HCT116 (cell line): Measurements from ENCODE around the gene DCLRE1B. TPM values are rescaled to one million over a fixed set of nuclear protein-coding genes. Genes with fewer than 3 reads are reported as not detected.

Experiments
- ATAC-seq: fragments of 200-7000 bp; cut with Tn5 transposase; 2 replicates; pipeline ENCODE4 v1.9.1; 2020; ENCODE audit warnings: mild to moderate bottlenecking, moderate library complexity
- BruUV-seq: library from RNA; stranded (reverse); fragments of 400-500 nt; replicated peaks from 2 replicates; lab custom pipeline; 2021; lab: Mats Ljungman, UMichigan
- CTCF ChIA-PET: fragments of 300-600 bp; sonication (Branson Sonifier 250); formaldehyde crosslinking; loops from one replicate; lab custom pipeline; 2021; ENCODE audit warnings: antibody characterized with exemption; lab: Charles Lee
- POLR2A ChIA-PET: fragments of 300-600, 350-600 bp; sonication (Branson Sonifier 250); formaldehyde crosslinking; loops from one replicate; lab custom pipeline; 2021; ENCODE audit warnings: antibody characterized with exemption; lab: Charles Lee
- RAD21 ChIA-PET, 2 experiments: fragments of 300-600 bp; sonication (Branson Sonifier 250); formaldehyde crosslinking; loops; one replicate each; lab custom pipeline; 2023; ENCODE audit warnings: low total read pairs in 2 of 2; ENCODE audit not compliant: uncharacterized antibody in 2 of 2, unreplicated experiment in 2 of 2, low non-redundant PET in 1 of 2; lab: Charles Lee
- DNase-seq: peaks from one replicate; pipeline ENCODE4 v3.0.0-alpha.2; 2010; ENCODE audit warnings: low read depth, low spot score
- H2AFZ ChIP-seq: fragments of 200-600 bp; shearing (Covaris generic), sonication (generic); 2 replicates; pipeline ENCODE4 v1.6.1; 2017; ENCODE audit warnings: low read depth, mixed run types, mixed read lengths, antibody characterized with exemption, low read length; ENCODE audit not compliant: poor library complexity, severe bottlenecking
- H3K27ac ChIP-seq: 2 replicates; pipeline ENCODE4 v1.5.1; 2012; ENCODE audit warnings: low read depth, low read length
- H3K27me3 ChIP-seq: fragments of 200-600 bp; sonication (generic); 2 replicates; pipeline ENCODE4 v1.6.1; 2016; ENCODE audit warnings: mixed run types, low read length, mixed read lengths; ENCODE audit not compliant: insufficient read depth
- H3K36me3 ChIP-seq, 2 experiments: fragments of 200-500 bp in 1 of 2; fragments of 200-600 bp in 1 of 2; sonication (Bioruptor generic) in 1 of 2; sonication (generic) in 1 of 2; 2 replicates each; pipeline versions ENCODE4 v1.5.1 to v1.6.1; 2014 to 2016; ENCODE audit warnings: low read length in 2 of 2, inconsistent platforms in 1 of 2, mixed read lengths in 1 of 2, mixed run types in 1 of 2; ENCODE audit not compliant: insufficient read depth in 2 of 2, control insufficient read depth in 1 of 2
- H3K4me1 ChIP-seq, 2 experiments: fragments of 200-600 bp in 1 of 2; sonication (generic) in 1 of 2; 2 replicates each; pipeline versions ENCODE4 v1.5.1 to v1.6.1; 2012 to 2017; ENCODE audit warnings: low read length in 2 of 2, inconsistent platforms in 1 of 2, mild to moderate bottlenecking in 1 of 2, mixed read lengths in 1 of 2, mixed run types in 1 of 2, moderate library complexity in 1 of 2; ENCODE audit not compliant: insufficient read depth in 2 of 2, control insufficient read depth in 1 of 2
- H3K4me2 ChIP-seq: fragments of 200-600 bp; sonication (generic); 2 replicates; pipeline ENCODE4 v1.6.1; 2017; ENCODE audit warnings: mixed run types, low read length, mixed read lengths
- H3K4me3 ChIP-seq, 2 experiments: fragments of 200-600 bp in 1 of 2; sonication (generic) in 1 of 2; replicated peaks in 1 of 2; 2 replicates each; pipeline ENCODE4 v1.5.1; 2011 to 2016; ENCODE audit warnings: low read length in 2 of 2, control low read depth in 1 of 2, low read depth in 1 of 2, mild to moderate bottlenecking in 1 of 2, mixed read lengths in 1 of 2, mixed run types in 1 of 2
- H3K79me2 ChIP-seq: fragments of 200-600 bp; sonication (generic); 2 replicates; pipeline ENCODE4 v1.6.1; 2017; ENCODE audit warnings: mild to moderate bottlenecking, mixed run types, low read length, moderate library complexity, mixed read lengths; ENCODE audit not compliant: insufficient read depth
- H3K9ac ChIP-seq: fragments of 200-600 bp; sonication (generic); 2 replicates; pipeline ENCODE4 v1.6.1; 2016; ENCODE audit warnings: low read length, mixed read lengths
- H3K9me2 ChIP-seq: fragments of 200-600 bp; sonication (generic), shearing (Covaris generic); 2 replicates; pipeline ENCODE4 v1.6.1; 2017; ENCODE audit warnings: mixed run types, mild to moderate bottlenecking, moderate library complexity; ENCODE audit not compliant: insufficient read depth
- H3K9me3 ChIP-seq, 2 experiments: fragments of 200-500 bp in 1 of 2; fragments of 200-600 bp in 1 of 2; sonication (Bioruptor generic) in 1 of 2; sonication (generic) in 1 of 2; 2 replicates each; pipeline ENCODE4 v1.6.1; 2014 to 2017; ENCODE audit warnings: low read length in 2 of 2, mixed read lengths in 2 of 2, inconsistent platforms in 1 of 2, low read depth in 1 of 2, mild to moderate bottlenecking in 1 of 2, mixed run types in 1 of 2, moderate library complexity in 1 of 2; ENCODE audit not compliant: control insufficient read depth in 1 of 2, insufficient read depth in 1 of 2
- H4K20me1 ChIP-seq: fragments of 200-600 bp; sonication (generic), shearing (Covaris generic); 2 replicates; pipeline ENCODE4 v1.6.1; 2017; ENCODE audit warnings: mixed run types, mild to moderate bottlenecking, moderate library complexity; ENCODE audit not compliant: insufficient read depth
- ATF3 ChIP-seq: IDR thresholded peaks from 2 replicates; pipeline ENCODE4 v1.6.1; 2012
- CTCF ChIP-seq, 3 experiments: fragments of 200-600 bp in 1 of 3; sonication (generic) in 1 of 3; IDR thresholded peaks in 2 of 3; conservative IDR thresholded peaks in 1 of 3; 2 replicates each; pipeline ENCODE4 v1.5.1; 2012 to 2017; ENCODE audit warnings: low read depth in 2 of 3, low read length in 2 of 3, antibody characterized with exemption in 1 of 3, borderline replicate concordance in 1 of 3, control low read depth in 1 of 3, mild to moderate bottlenecking in 1 of 3, mixed read lengths in 1 of 3, mixed run types in 1 of 3, moderate library complexity in 1 of 3; ENCODE audit not compliant: insufficient read depth in 1 of 3
- EGR1 ChIP-seq: IDR thresholded peaks from 2 replicates; pipeline ENCODE4 v1.6.1; 2012; ENCODE audit warnings: low read depth
- ELF1 ChIP-seq: IDR thresholded peaks from 2 replicates; pipeline ENCODE4 v1.6.1; 2012; ENCODE audit warnings: low read depth, borderline replicate concordance
- EZH2 ChIP-seq: fragments of 200-600 bp; sonication (generic); IDR thresholded peaks from 2 replicates; pipeline ENCODE4 v1.6.1; 2017; ENCODE audit warnings: antibody characterized with exemption, mixed run types
- FOSL1 ChIP-seq: IDR thresholded peaks from 2 replicates; pipeline ENCODE4 v1.6.1; 2012; ENCODE audit warnings: low read depth
- JUND ChIP-seq: IDR thresholded peaks from 2 replicates; pipeline ENCODE4 v1.6.1; 2012
- MAX ChIP-seq: IDR thresholded peaks from 2 replicates; pipeline ENCODE4 v1.6.1; 2012
- SIN3A ChIP-seq: IDR thresholded peaks from 2 replicates; pipeline ENCODE4 v1.6.1; 2012; ENCODE audit warnings: low read depth
- SP1 ChIP-seq: IDR thresholded peaks from 2 replicates; pipeline ENCODE4 v1.6.1; 2012; ENCODE audit warnings: low read depth
- YY1 ChIP-seq: IDR thresholded peaks from 2 replicates; pipeline ENCODE4 v1.6.1; 2011; ENCODE audit warnings: low read length, low read depth, moderate library complexity, mild to moderate bottlenecking; ENCODE audit not compliant: insufficient replicate concordance; ENCODE audit errors: extremely low read depth
- ZBTB33 ChIP-seq: IDR thresholded peaks from 2 replicates; pipeline ENCODE4 v1.6.1; 2011; ENCODE audit warnings: mild to moderate bottlenecking, low read length, moderate library complexity; ENCODE audit not compliant: insufficient replicate concordance; ENCODE audit errors: extremely low read depth
- ZFX ChIP-seq: fragments of 450-650 bp; IDR thresholded peaks from 2 replicates; pipeline ENCODE4 v1.6.1; 2017
- intact Hi-C: fragments of 100-400 bp; cut with micrococcal nuclease; formaldehyde crosslinking; loops from 2 replicates; pipeline ENCODE4 v1.10.0; 2022
- total RNA-seq: library from RNA; stranded (reverse); gene quantifications from one replicate; pipeline ENCODE4 v1.2.1, GENCODE V29; 2021; ENCODE audit not compliant: unreplicated experiment

The DCLRE1B gene
- total RNA-seq, 1 experiment from 2014 or later = 13.4 TPM

- CTCF ChIA-PET = no interaction called here
- Histone ChIP-seq H3K36me3 (no peaks in the 10 kb centered on the region), H3K4me1 (peaks cover 0 to 6% of the 10 kb centered on the region in 2 experiments; a peak in 1 of 4 replicates), H3K9ac (no peak overlapping the region), H3K4me3 (no peak overlapping the region), H3K9me3 (no peaks in the 10 kb centered on the region), H3K27ac (no peak overlapping the region), H3K79me2 (no peaks in the 10 kb centered on the region), H3K9me2 (no peaks in the 10 kb centered on the region), H4K20me1 (no peaks in the 10 kb centered on the region), H3K27me3 (no peaks in the 10 kb centered on the region), H3K4me2 (no peak overlapping the region), H2AFZ (no peak overlapping the region)
- RAD21 ChIA-PET = no interaction called here
- TF ChIP-seq SIN3A (no peak), YY1 (no peak), EZH2 (no peak), JUND (no peak), SP1 (no peak), ZBTB33 (no peak), MAX (no peak), EGR1 (no peak)
- BruUV-seq = no TSS peak
- DNase-seq (no peak), ATAC-seq (no peak)
- intact Hi-C loops = no loop called here
- POLR2A ChIA-PET = no interaction called here
Measured at GRCh38 chr1:113860891-113861290, 44.2 kb upstream of the DCLRE1B start.

- no peaks in the 10 kb centered on the region for H4K20me1 ChIP-seq
- H3K9ac ChIP-seq = no peak overlapping the region
- peaks cover 0 to 6% of the 10 kb centered on the region in 2 experiments; a peak in 1 of 4 replicates for H3K4me1 ChIP-seq
- ChIA-PET RAD21 (no interaction called here), POLR2A (no interaction called here), CTCF (no interaction called here)
- DNase-seq = no peak
- no peak overlapping the region for H3K4me2 ChIP-seq
- no peaks in the 10 kb centered on the region for H3K79me2 ChIP-seq
- H3K4me3 ChIP-seq = no peak overlapping the region
- no peaks in the 10 kb centered on the region for H3K36me3 ChIP-seq
- H3K9me3 ChIP-seq = no peaks in the 10 kb centered on the region
- ATAC-seq = no peak
- intact Hi-C loops = no loop called here
- no peaks in the 10 kb centered on the region for H3K9me2 ChIP-seq
- no peaks in the 10 kb centered on the region for H3K27me3 ChIP-seq
- no TSS peak for BruUV-seq
- TF ChIP-seq FOSL1 (no peak), JUND (no peak), CTCF (IDR thresholded peaks at IDR 0.05 in 2 of 3, conservative IDR thresholded peaks at IDR 0.05 in 1 of 3; ENCODE audit: borderline replicate concordance in 1 of 3, insufficient read depth in 1 of 3, low read depth in 2 of 3, low read length in 2 of 3) (no peak), YY1 (no peak), ZFX (no peak), ATF3 (no peak), SIN3A (no peak), ELF1 (no peak)
- H3K27ac ChIP-seq = no peak overlapping the region
- no peak overlapping the region for H2AFZ ChIP-seq
Measured at GRCh38 chr1:113861641-113862040, 43.5 kb upstream of the DCLRE1B start.
